ENCODE data around the gene ESYT1.
"Not testable (repeated sequence)": the region's sequence is repeated elsewhere in the genome, so short reads cannot be mapped to it uniquely, and the experiment has no call there.

Gene ESYT1

GRCh38 chr12:56129942-56130495, 2.0 kb downstream of the ESYT1 start:
- DNase-seq = no peak

- DNase-seq = no peak
Observed at GRCh38 chr12:56130876-56131275, 2.8 kb downstream of the ESYT1 start.

- no peak for DNase-seq
Observed at GRCh38 chr12:56134897-56135296, 6.8 kb downstream of the ESYT1 start.

GRCh38 chr12:56137853-56138571, 9.9 kb downstream of the ESYT1 start:
- no peak for DNase-seq

DNA sequence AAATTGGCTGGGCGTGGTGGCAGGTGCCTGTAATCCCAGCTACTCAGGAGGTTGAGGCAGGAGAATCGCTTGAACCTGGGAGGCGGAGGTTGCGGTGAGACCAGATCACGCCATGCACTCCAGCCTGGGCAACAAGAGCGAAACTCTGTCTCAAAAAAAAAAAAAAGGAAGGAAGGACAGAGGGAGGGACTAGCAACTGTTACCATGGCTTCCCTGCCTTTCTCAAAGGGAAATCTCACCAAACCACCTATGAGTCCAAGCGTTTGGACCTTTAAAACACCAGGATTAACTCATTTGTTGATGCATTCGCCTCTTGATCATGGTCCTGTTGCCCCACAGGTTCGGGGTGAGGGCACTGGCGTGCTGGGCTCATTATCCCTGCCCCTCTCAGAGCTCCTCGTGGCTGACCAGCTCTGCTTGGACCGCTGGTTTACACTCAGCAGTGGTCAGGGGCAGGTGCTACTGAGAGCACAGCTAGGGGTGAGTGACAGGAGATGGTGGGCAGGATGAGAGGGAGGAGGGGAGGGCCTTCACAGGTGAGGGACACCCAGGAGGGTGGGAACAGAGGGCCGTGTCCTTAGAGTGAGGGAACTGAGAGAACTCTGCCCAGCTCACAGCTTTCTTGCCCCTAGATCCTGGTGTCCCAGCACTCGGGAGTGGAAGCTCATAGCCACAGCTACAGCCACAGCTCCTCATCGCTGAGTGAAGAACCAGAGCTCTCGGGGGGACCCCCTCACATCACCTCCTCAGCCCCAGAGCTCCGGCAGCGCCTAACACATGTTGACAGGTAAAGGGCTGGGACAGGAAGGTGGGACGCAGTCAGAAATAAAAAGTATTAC, 14.1 kb downstream of the ESYT1 start:
- DNase-seq = no peak

GRCh38 chr12:56143217-56143616, 15.2 kb downstream of the ESYT1 start:
- no peak for DNase-seq

- no peak for DNase-seq
Observed at GRCh38 chr12:56143870-56144269, 15.8 kb downstream of the ESYT1 start.

- no peak for DNase-seq
Observed at GRCh38 chr12:56145217-56145616, 17.1 kb downstream of the ESYT1 start.

GRCh38 chr12:56146492-56147460, 18.7 kb downstream of the ESYT1 start:
- no peak for DNase-seq

- no peak for DNase-seq
Observed at GRCh38 chr12:56150563-56150962, 22.5 kb downstream of the ESYT1 start.

- peak; percentile 35 for DNase-seq
Observed at GRCh38 chr12:56151672-56152131, 23.6 kb downstream of the ESYT1 start.

DNA sequence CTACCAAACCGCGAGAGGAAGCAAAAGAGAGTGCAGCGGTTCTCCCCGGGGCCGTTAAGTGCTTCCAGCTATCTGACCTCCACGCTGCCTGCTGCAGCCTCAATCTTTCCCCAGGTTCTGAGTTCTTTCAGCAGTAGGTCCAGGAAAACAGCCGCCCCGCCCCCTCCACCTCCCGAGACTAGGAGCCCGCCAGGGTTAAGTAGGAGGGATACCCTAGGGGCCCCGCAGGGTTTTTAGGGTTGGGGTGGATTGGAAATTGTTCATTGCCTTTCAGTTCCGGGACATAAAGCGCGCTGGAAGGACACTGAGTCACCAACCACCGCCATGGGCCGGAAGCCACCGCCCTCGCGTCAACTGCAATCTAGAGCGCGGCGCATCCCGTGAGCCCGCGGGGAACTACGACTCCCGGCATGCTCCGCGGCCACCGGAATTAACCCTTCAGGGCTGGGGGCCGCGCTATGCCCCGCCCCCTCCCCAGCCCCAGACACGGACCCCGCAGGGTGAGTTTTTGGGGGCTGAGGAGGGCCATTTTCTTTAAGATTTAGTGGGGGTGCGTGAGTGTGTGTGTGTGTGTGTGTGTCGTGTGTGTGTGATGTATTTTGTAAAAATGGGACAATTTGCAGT, 24.2 kb downstream of the ESYT1 start, which contains the start of gene MYL6B:
Gene MYL6B (plus strand): TSS at position 456 of the 624 bp plus-strand sequence. CDS start 1,332 bp downstream, outside the sequence.
- peak; percentile 94 for DNase-seq

GRCh38 chr12:56152756-56153677, 24.9 kb downstream of the ESYT1 start:
- DNase-seq = no peak

DNA sequence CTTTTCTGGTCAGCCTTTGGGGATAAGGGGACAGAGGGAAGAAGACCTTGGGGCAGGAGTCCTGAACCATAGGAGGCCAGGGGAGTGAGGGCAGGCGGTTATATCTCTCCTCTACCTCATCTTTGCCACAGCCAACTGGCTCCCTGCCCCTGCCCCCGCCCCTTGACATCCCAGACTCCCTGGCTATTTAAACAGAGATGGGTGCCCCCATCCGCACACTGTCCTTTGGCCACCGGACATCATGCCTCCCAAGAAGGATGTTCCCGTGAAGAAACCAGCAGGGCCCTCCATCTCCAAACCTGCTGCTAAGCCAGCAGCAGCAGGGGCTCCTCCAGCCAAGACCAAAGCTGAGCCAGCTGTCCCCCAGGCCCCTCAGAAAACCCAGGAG, 25.6 kb downstream of the ESYT1 start:
- DNase-seq = no peak

GRCh38 chr12:56154246-56154771, 26.2 kb downstream of the ESYT1 start:
- DNase-seq = no peak

DNA sequence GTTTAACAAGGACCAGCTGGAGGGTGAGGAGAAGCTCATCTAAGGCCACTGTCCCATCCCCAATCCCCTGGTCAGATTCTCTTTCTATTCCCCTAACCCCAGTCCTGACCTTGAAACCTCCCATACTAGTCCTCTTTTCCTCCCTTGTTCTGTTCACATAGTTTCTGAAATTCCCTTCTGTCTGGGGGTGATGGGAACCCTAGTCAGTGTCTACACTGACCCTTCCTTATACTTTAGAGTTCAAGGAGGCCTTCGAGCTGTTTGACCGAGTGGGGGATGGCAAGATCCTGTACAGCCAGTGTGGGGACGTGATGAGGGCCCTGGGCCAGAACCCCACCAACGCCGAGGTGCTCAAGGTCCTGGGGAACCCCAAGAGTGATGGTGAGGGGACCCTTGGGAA, 26.8 kb downstream of the ESYT1 start:
- no peak for DNase-seq

DNA sequence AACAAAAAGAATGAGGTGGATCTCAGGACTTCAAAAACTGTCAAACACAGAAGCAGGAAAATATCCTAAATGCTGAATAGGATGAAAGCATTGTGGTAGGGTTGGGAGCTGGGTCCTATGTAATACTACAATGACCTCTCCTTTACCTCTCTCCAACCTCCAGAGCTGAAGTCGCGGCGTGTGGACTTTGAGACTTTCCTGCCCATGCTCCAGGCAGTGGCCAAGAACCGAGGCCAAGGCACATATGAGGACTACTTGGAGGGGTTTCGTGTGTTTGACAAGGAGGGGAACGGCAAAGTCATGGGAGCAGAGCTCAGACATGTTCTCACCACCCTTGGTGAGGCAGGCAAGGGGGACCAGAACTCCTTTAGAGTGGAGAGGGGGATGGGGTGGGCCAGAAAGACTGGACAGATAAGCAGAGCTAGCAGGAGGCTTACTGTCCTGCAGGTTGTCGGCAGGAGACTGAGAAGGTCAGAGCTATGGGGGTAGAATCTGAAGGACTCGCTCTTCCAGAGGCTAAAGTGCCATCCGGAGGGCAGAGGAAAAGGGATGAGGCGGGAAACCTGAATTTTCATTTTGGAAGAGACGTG, 27.3 kb downstream of the ESYT1 start:
- no peak for DNase-seq

DNA sequence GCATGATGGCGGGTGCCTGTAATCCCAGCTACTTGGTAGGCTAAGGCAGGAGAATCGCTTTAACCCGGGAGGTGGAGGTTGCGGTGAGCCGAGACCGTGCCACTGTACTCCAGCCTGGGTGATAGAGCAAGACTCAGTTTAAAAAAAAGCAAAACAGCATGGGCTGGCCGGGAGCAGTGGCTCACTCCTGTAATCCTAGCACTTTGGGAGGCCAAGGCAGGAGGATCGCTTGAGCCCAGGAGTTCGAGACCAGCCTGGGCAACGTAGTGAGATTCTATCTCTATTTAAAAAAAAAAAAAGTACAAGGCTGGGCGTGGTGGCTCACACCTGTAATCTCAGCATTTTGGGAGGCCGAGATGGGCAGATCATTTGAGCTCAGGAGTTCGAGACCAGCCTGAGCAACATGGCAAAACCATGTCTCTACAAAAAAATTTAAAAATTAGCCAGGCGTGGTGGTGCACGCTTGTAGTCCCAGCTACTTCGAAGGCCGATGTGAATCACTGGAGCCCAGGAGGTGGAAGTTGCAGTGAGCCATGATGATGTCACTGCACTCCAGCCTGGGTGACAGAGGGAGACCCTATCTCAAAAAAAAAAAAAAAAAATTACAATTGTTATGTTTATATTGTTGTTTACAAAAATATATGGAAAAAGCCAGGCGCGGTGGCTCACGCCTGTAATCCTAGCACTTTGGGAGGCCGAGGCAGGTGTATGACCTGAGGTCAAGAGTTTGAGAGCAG, 28.6 kb downstream of the ESYT1 start:
- not testable (repeated sequence) for DNase-seq
